Neural cell (in vitro differentiated cells): ENCODE results near the gene CPPED1. TPM values are rescaled to one million over a fixed set of nuclear protein-coding genes. Genes with fewer than 3 reads are reported as not detected.
"Not testable (repeated sequence)": the region's sequence is repeated elsewhere in the genome, so short reads cannot be mapped to it uniquely, and the experiment has no call there.

ENCODE experiments used
- H2AFZ ChIP-seq: fragments of 200-600, 300-800 bp; sonication (generic), shearing (Covaris generic); 2 replicates; pipeline ENCODE4 v1.6.0; 2014; ENCODE audit warnings: low read depth, mild to moderate bottlenecking, antibody characterized with exemption, low read length, moderate library complexity
- H3F3A ChIP-seq: fragments of 200-600 bp; shearing (Covaris generic); 2 replicates; pipeline ENCODE4 v1.6.1; 2016; ENCODE audit warnings: mild to moderate bottlenecking, moderate library complexity, mixed read lengths, antibody characterized with exemption, low read length; ENCODE audit not compliant: insufficient read depth, poor library complexity, severe bottlenecking
- H3K27ac ChIP-seq: fragments of 200-600, 300-800 bp; sonication (generic), shearing (Covaris generic); 2 replicates; pipeline ENCODE4 v1.5.1; 2014; ENCODE audit warnings: mild to moderate bottlenecking, low read length, moderate library complexity
- H3K27me3 ChIP-seq: fragments of 300-800, 200-600 bp; sonication (generic), shearing (Covaris generic); 2 replicates; pipeline ENCODE4 v1.6.0; 2014; ENCODE audit warnings: mild to moderate bottlenecking, low read depth, low read length, moderate library complexity; ENCODE audit not compliant: insufficient read depth
- H3K36me3 ChIP-seq: fragments of 300-800, 200-600 bp; sonication (generic), shearing (Covaris generic); 2 replicates; pipeline ENCODE4 v1.5.1; 2014; ENCODE audit warnings: mild to moderate bottlenecking, antibody characterized with exemption, low read length, moderate library complexity; ENCODE audit not compliant: insufficient read depth
- H3K4me2 ChIP-seq: fragments of 300-800, 200-600 bp; sonication (generic), shearing (Covaris generic); 2 replicates; pipeline ENCODE4 v1.6.0; 2014; ENCODE audit warnings: mild to moderate bottlenecking, low read length
- H3K4me3 ChIP-seq: fragments of 300-800, 200-600 bp; sonication (generic), shearing (Covaris generic); 2 replicates; pipeline ENCODE4 v1.5.1; 2014; ENCODE audit warnings: mild to moderate bottlenecking, low read length, moderate library complexity
- H3K79me2 ChIP-seq: fragments of 200-600 bp; shearing (Covaris generic); replicated peaks from 2 replicates; pipeline ENCODE4 v1.6.0; 2014; ENCODE audit warnings: mild to moderate bottlenecking, low read length, moderate library complexity; ENCODE audit not compliant: insufficient read depth
- H3K9ac ChIP-seq: fragments of 300-800, 200-600 bp; sonication (generic), shearing (Covaris generic); 2 replicates; pipeline ENCODE4 v1.6.1; 2016; ENCODE audit warnings: mild to moderate bottlenecking, low read length, mixed read lengths
- H3K9me2 ChIP-seq: fragments of 200-600 bp; shearing (Covaris generic); 2 replicates; pipeline ENCODE4 v1.6.1; 2016; ENCODE audit warnings: mild to moderate bottlenecking, low read length, mixed read lengths; ENCODE audit not compliant: insufficient read depth
- H3K9me3 ChIP-seq: fragments of 200-600, 300-800 bp; sonication (generic), shearing (Covaris generic); 2 replicates; pipeline ENCODE4 v1.6.1; 2016; ENCODE audit warnings: mild to moderate bottlenecking, mixed run types, low read length, moderate library complexity, mixed read lengths
- H4K20me1 ChIP-seq: fragments of 200-600 bp; shearing (Covaris generic); 2 replicates; pipeline ENCODE4 v1.6.1; 2016; ENCODE audit warnings: mild to moderate bottlenecking, mixed run types; ENCODE audit not compliant: insufficient read depth
- CTCF ChIP-seq: fragments of 450-650 bp; IDR thresholded peaks from 2 replicates; pipeline ENCODE4 v1.5.1; 2014; ENCODE audit warnings: antibody characterized with exemption, mild to moderate bottlenecking, moderate library complexity; ENCODE audit not compliant: poor library complexity, severe bottlenecking
- EP300 ChIP-seq: fragments of 450-650 bp; conservative IDR thresholded peaks from 2 replicates; pipeline ENCODE4 v1.6.1; 2014; ENCODE audit warnings: antibody characterized with exemption, mild to moderate bottlenecking, moderate library complexity; ENCODE audit not compliant: poor library complexity, severe bottlenecking
- EZH2 ChIP-seq: fragments of 200-600, 300-800 bp; shearing (Covaris generic), sonication (generic); IDR thresholded peaks from 2 replicates; pipeline ENCODE4 v1.6.1; 2014; ENCODE audit warnings: antibody characterized with exemption, low read length, borderline replicate concordance, mild to moderate bottlenecking; ENCODE audit not compliant: insufficient read depth, poor library complexity, severe bottlenecking
- MXI1 ChIP-seq: fragments of 450-650 bp; conservative IDR thresholded peaks from 2 replicates; pipeline ENCODE4 v1.6.1; 2014; ENCODE audit warnings: antibody characterized with exemption, mild to moderate bottlenecking; ENCODE audit not compliant: poor library complexity, severe bottlenecking
- POLR2AphosphoS5 ChIP-seq: IDR thresholded peaks from 2 replicates; pipeline ENCODE4 v1.6.1; 2012
- RAD21 ChIP-seq: fragments of 450-650 bp; conservative IDR thresholded peaks from 2 replicates; pipeline ENCODE4 v1.6.1; 2014; ENCODE audit warnings: antibody characterized with exemption, mild to moderate bottlenecking, moderate library complexity
- REST ChIP-seq: IDR thresholded peaks from 2 replicates; pipeline ENCODE4 v1.6.1; 2012; ENCODE audit warnings: borderline replicate concordance
- SMC3 ChIP-seq: fragments of 450-650 bp; conservative IDR thresholded peaks from 2 replicates; pipeline ENCODE4 v1.6.1; 2014; ENCODE audit warnings: antibody characterized with exemption, mild to moderate bottlenecking, moderate library complexity; ENCODE audit not compliant: poor library complexity
- TAF1 ChIP-seq: IDR thresholded peaks from 2 replicates; pipeline ENCODE4 v1.6.1; 2012; ENCODE audit warnings: low read depth
- polyA plus RNA-seq: library from polyadenylated mRNA; depleted of rRNA; stranded (reverse); fragments of >200 nt; gene quantifications from 2 replicates; pipeline ENCODE4 v1.2.3, GENCODE V29; 2014

The CPPED1 gene
- polyA plus RNA-seq, 1 donor from 2014 or later = 2.5 TPM

- H2AFZ ChIP-seq = no peak overlapping the region
- H4K20me1 ChIP-seq = no peaks in the 10 kb centered on the region
- no peak overlapping the region for H3K9ac ChIP-seq
- no peaks in the 10 kb centered on the region for H3K27me3 ChIP-seq
- H3K9me3 ChIP-seq = no peaks in the 10 kb centered on the region
- no peak overlapping the region for H3K4me2 ChIP-seq
- H3F3A ChIP-seq = no peaks in the 10 kb centered on the region
- no peak overlapping the region for H3K27ac ChIP-seq
- TF ChIP-seq POLR2AphosphoS5 (no peak), TAF1 (no peak), EZH2 (no peak), SMC3 (no peak), RAD21 (no peak), REST (no peak), EP300 (no peak), CTCF (no peak), MXI1 (no peak)
- H3K4me3 ChIP-seq = no peak overlapping the region
- no peaks in the 10 kb centered on the region for H3K36me3 ChIP-seq
- no peaks in the 10 kb centered on the region for H3K9me2 ChIP-seq
- no peaks in the 10 kb centered on the region for H3K79me2 ChIP-seq
Observed at GRCh38 chr16:12793865-12794240, 9.8 kb downstream of the CPPED1 start.

- Histone ChIP-seq H4K20me1 (no peaks in the 10 kb centered on the region), H3K4me2 (no peak overlapping the region), H3F3A (no peaks in the 10 kb centered on the region), H3K9ac (no peak overlapping the region), H3K9me2 (no peaks in the 10 kb centered on the region), H3K36me3 (no peaks in the 10 kb centered on the region), H2AFZ (no peak overlapping the region), H3K9me3 (no peaks in the 10 kb centered on the region), H3K79me2 (no peaks in the 10 kb centered on the region), H3K27me3 (no peaks in the 10 kb centered on the region), H3K4me3 (no peak overlapping the region), H3K27ac (no peak overlapping the region)
- TF ChIP-seq CTCF = no peak
- no peak for TF ChIP-seq EZH2
- TF ChIP-seq TAF1 = no peak
- TF ChIP-seq REST = no peak
Observed at GRCh38 chr16:12793120-12793864, 10.4 kb downstream of the CPPED1 start.

- not testable (repeated sequence) for H3K4me2 ChIP-seq, H3K79me2 ChIP-seq, H3K9me2 ChIP-seq, H3K9me3 ChIP-seq, H3K27ac ChIP-seq, H3K36me3 ChIP-seq, H3K27me3 ChIP-seq, H3F3A ChIP-seq, H2AFZ ChIP-seq, H4K20me1 ChIP-seq, H3K4me3 ChIP-seq, H3K9ac ChIP-seq
Observed at GRCh38 chr16:12792528-12792927, 11.2 kb downstream of the CPPED1 start.
